ENCODE results near the gene CTDSPL.

DNA sequence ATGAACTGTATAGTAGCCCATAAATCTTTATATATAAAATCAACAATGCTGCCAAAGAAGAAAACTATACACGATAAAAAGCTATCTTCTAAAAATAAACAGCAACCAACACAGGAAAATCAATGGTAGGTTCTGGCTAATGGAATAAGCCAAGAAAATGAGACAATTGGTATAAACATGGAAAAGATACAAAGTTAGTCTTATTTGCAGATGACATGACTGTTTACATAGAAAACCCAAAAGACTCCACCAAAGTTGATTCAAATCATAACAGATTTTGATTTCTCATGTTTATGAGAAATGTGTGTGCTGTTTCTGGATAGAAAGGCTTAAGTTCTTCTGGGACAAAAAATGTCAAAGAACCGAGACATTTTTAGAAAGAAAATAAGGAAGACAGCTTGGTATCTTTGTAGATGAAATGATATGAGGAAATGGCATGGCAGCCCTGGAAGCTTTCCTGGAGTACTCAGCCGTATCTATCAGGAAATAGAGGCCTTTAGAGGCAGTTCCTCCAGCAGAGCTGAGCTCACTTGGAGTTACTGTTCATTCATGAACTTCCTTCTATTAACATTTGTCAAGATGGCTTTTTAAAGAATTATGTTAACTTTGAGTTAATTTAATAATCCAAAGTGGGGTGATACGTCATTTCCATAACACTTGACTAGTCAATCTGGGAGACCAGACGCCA lies 92.2 kb downstream of the CTDSPL start:
- TF ChIP-seq, protein P1, sequence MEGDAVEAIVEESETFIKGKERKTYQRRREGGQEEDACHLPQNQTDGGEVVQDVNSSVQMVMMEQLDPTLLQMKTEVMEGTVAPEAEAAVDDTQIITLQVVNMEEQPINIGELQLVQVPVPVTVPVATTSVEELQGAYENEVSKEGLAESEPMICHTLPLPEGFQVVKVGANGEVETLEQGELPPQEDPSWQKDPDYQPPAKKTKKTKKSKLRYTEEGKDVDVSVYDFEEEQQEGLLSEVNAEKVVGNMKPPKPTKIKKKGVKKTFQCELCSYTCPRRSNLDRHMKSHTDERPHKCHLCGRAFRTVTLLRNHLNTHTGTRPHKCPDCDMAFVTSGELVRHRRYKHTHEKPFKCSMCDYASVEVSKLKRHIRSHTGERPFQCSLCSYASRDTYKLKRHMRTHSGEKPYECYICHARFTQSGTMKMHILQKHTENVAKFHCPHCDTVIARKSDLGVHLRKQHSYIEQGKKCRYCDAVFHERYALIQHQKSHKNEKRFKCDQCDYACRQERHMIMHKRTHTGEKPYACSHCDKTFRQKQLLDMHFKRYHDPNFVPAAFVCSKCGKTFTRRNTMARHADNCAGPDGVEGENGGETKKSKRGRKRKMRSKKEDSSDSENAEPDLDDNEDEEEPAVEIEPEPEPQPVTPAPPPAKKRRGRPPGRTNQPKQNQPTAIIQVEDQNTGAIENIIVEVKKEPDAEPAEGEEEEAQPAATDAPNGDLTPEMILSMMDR (IDR thresholded peaks at IDR 0.05) = no peak
- TF ChIP-seq TCF7L2 (IDR thresholded peaks at IDR 0.05; ENCODE audit: low read depth, low read length) (no peak), SIN3A (IDR thresholded peaks at IDR 0.05; ENCODE audit: borderline replicate concordance, insufficient read depth, low read depth, low read length) (no peak)
